ENCODE data around the gene PKMYT1.

- TF ChIP-seq CTCF (IDR thresholded peaks at IDR 0.05; ENCODE audit: low read depth, low read length, poor library complexity, severe bottlenecking) (no peak), EZH2phosphoT487 (IDR thresholded peaks at IDR 0.05; ENCODE audit: borderline replicate concordance, low read length) (no peak)
Measured at GRCh38 chr16:2999929-3000328, 19.7 kb upstream of the PKMYT1 start.

Measured in DOHH2 (cell line).